ENCODE data around the gene ATP5ME. TPM values are rescaled to one million over a fixed set of nuclear protein-coding genes. Genes with fewer than 3 reads are reported as not detected.

Gene ATP5ME
- total RNA-seq, 6 experiments from 2014 or later: 181 to 374 (median 290) TPM

DNA sequence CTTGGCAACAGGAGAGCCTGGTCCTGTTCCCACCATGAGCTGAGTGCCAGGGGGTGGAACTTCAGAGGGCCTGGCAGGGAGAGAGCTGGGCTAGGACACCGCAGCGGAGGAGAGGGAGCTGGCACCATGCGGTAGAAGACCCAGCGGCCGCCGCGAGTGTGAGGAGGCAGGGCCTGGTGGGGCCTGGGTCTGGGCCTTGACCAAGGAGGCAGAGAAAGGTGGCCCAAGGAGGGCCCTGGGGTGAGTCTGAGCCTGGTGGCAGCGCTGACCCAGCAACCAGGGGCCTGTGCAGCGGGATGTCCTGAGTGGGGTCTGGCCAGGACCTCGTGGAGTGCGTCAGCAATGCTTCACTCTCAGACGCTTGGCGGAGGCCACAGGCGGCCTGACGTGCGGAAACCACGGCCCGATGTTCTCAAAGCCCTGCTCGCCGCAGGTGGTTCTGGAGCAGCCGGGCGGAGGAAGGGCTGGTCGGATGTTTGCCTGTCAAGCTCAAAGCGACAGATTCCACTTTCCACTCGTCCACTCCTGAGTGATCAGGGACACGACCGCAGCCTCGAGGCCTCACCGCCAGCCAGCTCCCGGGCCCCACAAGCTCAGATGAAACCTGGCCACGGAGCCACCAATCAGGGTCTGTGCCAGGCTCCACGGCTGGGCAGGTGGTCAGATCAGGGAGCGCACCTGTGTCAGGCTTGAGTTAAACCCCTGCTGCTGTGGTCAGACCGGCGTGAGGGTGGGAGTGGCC is 20.8 kb downstream of the ATP5ME start:
- no peak overlapping the region for H3K27ac Mint-ChIP-seq
- H3K9me3 Mint-ChIP-seq: peaks cover 38% of the 10 kb centered on the region
- H3K4me1 Mint-ChIP-seq (ENCODE audit: low read depth): no peaks in the 10 kb centered on the region
- H3K4me3 Mint-ChIP-seq: no peak overlapping the region
- peaks cover 7% of the 10 kb centered on the region; the same call in 1 of the 2 replicates for H3K36me3 Mint-ChIP-seq (ENCODE audit: low read depth)
- H3K27me3 Mint-ChIP-seq (ENCODE audit: insufficient read depth): no peaks in the 10 kb centered on the region; the same call in none of the 2 replicates
- no peak for TF ChIP-seq CTCF (IDR thresholded peaks at IDR 0.05)
- no peak for DNase-seq

- H3K27me3 Mint-ChIP-seq (ENCODE audit: insufficient read depth): no peaks in the 10 kb centered on the region; the same call in none of the 2 replicates
These were observed 22.0 kb downstream of the ATP5ME start for GRCh38 chr4:651884-652642.

GRCh38 chr4:650951-651883 is 22.9 kb downstream of the ATP5ME start:
- no peak overlapping the region for H3K27ac Mint-ChIP-seq
- H3K27me3 Mint-ChIP-seq (ENCODE audit: insufficient read depth): peaks cover under 1% of the 10 kb centered on the region
- DNase-seq: no peak

More at GRCh38 chr4:651884-652642, 22.0 kb downstream of the ATP5ME start:
- Mint-ChIP-seq H3K9me3 (peaks cover 34% of the 10 kb centered on the region), H3K36me3 (ENCODE audit: low read depth) (peaks cover 7% of the 10 kb centered on the region; the same call in 1 of the 2 replicates), H3K27ac (no peak overlapping the region), H3K4me3 (no peak overlapping the region), H3K4me1 (ENCODE audit: low read depth) (no peaks in the 10 kb centered on the region)
- no peak for DNase-seq
- no peak for TF ChIP-seq CTCF (IDR thresholded peaks at IDR 0.05)

DNA sequence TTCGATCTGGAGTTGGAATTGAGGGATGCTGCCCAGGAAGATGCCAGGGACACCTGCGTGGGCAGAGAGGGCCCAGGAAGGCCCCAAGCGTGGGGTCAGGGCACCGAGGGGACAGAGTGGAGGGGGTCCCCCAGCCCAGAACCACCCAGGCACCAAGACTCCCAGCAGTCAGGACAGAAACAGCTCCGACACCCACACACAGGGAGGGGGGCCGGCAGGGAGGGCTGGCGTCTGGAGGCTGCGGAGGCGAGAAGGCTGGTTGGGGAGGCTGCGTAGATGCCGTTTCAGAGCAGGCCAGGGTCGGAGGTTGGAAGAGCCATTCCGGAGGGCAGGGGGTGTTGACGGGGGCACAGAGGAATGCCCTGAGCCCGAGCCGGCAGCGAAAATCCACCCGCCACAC is 23.6 kb downstream of the ATP5ME start:
- Mint-ChIP-seq H3K4me3 (no peak overlapping the region), H3K4me1 (ENCODE audit: low read depth) (no peaks in the 10 kb centered on the region), H3K36me3 (ENCODE audit: low read depth) (peaks cover 4% of the 10 kb centered on the region; the same call in 1 of the 2 replicates), H3K27me3 (ENCODE audit: insufficient read depth) (peaks cover 1% of the 10 kb centered on the region), H3K27ac (no peak overlapping the region), H3K9me3 (peaks cover 30% of the 10 kb centered on the region)
- DNase-seq: no peak
- TF ChIP-seq CTCF (IDR thresholded peaks at IDR 0.05): no peak

More at GRCh38 chr4:650951-651883, 22.9 kb downstream of the ATP5ME start:
- Mint-ChIP-seq H3K4me3 (no peak overlapping the region), H3K9me3 (peaks cover 36% of the 10 kb centered on the region), H3K36me3 (ENCODE audit: low read depth) (peaks cover 4% of the 10 kb centered on the region; the same call in 1 of the 2 replicates), H3K4me1 (ENCODE audit: low read depth) (no peaks in the 10 kb centered on the region)
- TF ChIP-seq CTCF (IDR thresholded peaks at IDR 0.05): no peak

GRCh38 chr4:649751-650310 is 24.2 kb downstream of the ATP5ME start:
- Mint-ChIP-seq H3K27me3 (ENCODE audit: insufficient read depth) (peaks cover 1% of the 10 kb centered on the region), H3K36me3 (ENCODE audit: low read depth) (peaks cover 4% of the 10 kb centered on the region; the same call in 1 of the 2 replicates), H3K9me3 (peaks cover 31% of the 10 kb centered on the region), H3K4me3 (no peak overlapping the region), H3K4me1 (ENCODE audit: low read depth) (no peaks in the 10 kb centered on the region), H3K27ac (no peak overlapping the region)
- no peak for TF ChIP-seq CTCF (IDR thresholded peaks at IDR 0.05)
- DNase-seq: no peak
